Measurements from ENCODE around the gene MILR1.

DNA sequence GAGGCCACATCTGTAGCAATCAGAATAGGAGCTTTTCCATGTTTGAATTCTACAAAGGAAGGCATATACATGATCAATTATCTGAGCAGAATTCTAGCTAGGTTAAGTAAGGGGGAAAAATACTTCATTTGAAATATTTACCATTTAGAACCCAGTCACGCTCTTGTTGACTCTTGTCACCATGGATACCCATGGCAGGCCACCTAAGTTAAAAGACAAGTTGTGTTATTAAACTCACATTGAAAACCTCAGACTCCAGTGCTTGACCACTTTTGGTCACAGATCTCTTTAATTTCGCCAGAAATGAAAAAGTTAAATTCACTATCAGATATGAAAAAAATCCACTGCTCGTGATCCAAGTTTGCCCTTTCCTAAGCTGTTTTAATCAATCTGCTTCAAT is 53.1 kb downstream of the MILR1 start:
- TF ChIP-seq, protein P1, sequence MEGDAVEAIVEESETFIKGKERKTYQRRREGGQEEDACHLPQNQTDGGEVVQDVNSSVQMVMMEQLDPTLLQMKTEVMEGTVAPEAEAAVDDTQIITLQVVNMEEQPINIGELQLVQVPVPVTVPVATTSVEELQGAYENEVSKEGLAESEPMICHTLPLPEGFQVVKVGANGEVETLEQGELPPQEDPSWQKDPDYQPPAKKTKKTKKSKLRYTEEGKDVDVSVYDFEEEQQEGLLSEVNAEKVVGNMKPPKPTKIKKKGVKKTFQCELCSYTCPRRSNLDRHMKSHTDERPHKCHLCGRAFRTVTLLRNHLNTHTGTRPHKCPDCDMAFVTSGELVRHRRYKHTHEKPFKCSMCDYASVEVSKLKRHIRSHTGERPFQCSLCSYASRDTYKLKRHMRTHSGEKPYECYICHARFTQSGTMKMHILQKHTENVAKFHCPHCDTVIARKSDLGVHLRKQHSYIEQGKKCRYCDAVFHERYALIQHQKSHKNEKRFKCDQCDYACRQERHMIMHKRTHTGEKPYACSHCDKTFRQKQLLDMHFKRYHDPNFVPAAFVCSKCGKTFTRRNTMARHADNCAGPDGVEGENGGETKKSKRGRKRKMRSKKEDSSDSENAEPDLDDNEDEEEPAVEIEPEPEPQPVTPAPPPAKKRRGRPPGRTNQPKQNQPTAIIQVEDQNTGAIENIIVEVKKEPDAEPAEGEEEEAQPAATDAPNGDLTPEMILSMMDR (IDR thresholded peaks at IDR 0.05) = no peak
- no peak for TF ChIP-seq POLR2A (IDR thresholded peaks at IDR 0.05)

All from right lobe of liver (tissue), 4 donors.